Sigmoid colon (tissue), 3 donors: ENCODE measurements around the gene TMEM121B.

Experiments used
- POLR2A ChIP-seq, 2 donors: fragments of 450-650 bp; IDR thresholded peaks; one replicate each; pipeline ENCODE4 v1.6.1; 2016; ENCODE audit warnings: antibody characterized with exemption in 2 of 2, mild to moderate bottlenecking in 2 of 2, moderate library complexity in 2 of 2
- TF ChIP-seq, protein P1 (sequence below), 4 experiments: fragments of 450-650 bp in 3 of 4; fragments of 200-600 bp in 1 of 4; IDR thresholded peaks; one replicate each; pipeline ENCODE4 v1.5.1; 2016 to 2019; ENCODE audit warnings: antibody characterized with exemption in 4 of 4, mild to moderate bottlenecking in 3 of 4, moderate library complexity in 2 of 4

DNA sequence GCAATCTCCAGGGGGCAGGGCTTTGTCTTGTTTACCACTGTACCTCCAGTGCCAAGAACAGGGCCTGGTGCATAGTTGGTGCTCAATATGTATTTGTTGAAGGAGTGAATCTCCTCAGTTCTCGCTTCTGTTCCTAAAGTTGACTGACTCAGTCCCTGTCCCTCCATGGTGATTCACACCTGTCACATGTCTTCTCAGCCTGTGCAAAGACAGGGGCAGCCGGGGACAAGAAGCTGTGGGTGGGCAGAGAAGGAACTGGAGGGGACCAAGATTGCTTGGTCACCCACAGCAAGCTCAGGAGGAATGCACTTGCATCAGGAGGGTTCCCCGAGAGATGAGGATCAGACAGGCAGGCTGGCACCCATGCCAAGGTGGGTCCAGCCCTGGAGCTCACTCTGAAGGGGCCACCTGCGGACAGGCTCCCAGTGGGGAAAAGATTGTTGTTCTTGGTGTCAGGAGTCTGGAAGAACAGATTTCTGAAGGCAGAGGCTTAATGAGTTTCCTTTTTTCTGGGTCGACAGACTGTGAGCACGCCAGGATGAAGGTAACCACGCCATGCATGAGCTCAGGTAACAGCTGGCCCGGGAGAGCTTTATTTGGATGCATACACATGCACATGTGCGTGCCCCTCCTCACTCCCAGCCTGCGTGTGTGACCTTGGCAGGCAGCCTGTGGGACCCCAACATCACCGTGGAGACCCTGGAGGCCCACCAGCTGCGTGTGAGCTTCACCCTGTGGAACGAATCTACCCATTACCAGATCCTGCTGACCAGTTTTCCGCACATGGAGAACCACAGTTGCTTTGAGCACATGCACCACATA is 19.5 kb downstream of the TMEM121B start:
- TF ChIP-seq, protein P1, sequence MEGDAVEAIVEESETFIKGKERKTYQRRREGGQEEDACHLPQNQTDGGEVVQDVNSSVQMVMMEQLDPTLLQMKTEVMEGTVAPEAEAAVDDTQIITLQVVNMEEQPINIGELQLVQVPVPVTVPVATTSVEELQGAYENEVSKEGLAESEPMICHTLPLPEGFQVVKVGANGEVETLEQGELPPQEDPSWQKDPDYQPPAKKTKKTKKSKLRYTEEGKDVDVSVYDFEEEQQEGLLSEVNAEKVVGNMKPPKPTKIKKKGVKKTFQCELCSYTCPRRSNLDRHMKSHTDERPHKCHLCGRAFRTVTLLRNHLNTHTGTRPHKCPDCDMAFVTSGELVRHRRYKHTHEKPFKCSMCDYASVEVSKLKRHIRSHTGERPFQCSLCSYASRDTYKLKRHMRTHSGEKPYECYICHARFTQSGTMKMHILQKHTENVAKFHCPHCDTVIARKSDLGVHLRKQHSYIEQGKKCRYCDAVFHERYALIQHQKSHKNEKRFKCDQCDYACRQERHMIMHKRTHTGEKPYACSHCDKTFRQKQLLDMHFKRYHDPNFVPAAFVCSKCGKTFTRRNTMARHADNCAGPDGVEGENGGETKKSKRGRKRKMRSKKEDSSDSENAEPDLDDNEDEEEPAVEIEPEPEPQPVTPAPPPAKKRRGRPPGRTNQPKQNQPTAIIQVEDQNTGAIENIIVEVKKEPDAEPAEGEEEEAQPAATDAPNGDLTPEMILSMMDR (IDR thresholded peaks at IDR 0.05): no peak
- no peak for TF ChIP-seq POLR2A (IDR thresholded peaks at IDR 0.05)
